NOMO-1 treated with DMSO at 0.1 percent for 48 hours (cell line): Measurements from ENCODE around the gene DUS2.
"Not testable (repeated sequence)": the region's sequence is repeated elsewhere in the genome, so short reads cannot be mapped to it uniquely, and the experiment has no call there.

Experiments
- DNase-seq: peaks from one replicate; lab custom pipeline; 2025; ENCODE audit not compliant: unreplicated experiment; lab: John Stamatoyannopoulos, UW

The DUS2 gene

GRCh38 chr16:68089067-68089466 is 66.0 kb downstream of the DUS2 start:
- no peak for DNase-seq

- DNase-seq: peak; percentile 20
These were observed 67.0 kb downstream of the DUS2 start for GRCh38 chr16:68090130-68090529.

- peak; percentile 69 for DNase-seq
These were observed 67.4 kb downstream of the DUS2 start for GRCh38 chr16:68090533-68090932.

GRCh38 chr16:68091380-68092261 is 68.5 kb downstream of the DUS2 start:
- peak; percentile 5 for DNase-seq

GRCh38 chr16:68092275-68092674 is 69.2 kb downstream of the DUS2 start:
- DNase-seq: not testable (repeated sequence)

- DNase-seq: peak; percentile 45
These were observed 70.9 kb downstream of the DUS2 start for GRCh38 chr16:68093816-68094613.

- no peak for DNase-seq
These were observed 71.5 kb downstream of the DUS2 start for GRCh38 chr16:68094614-68094934.

GRCh38 chr16:68096491-68096890 is 73.4 kb downstream of the DUS2 start:
- no peak for DNase-seq

GRCh38 chr16:68097088-68097487 is 74.0 kb downstream of the DUS2 start:
- DNase-seq: no peak

GRCh38 chr16:68097895-68098294 is 74.8 kb downstream of the DUS2 start:
- DNase-seq: no peak

GRCh38 chr16:68100488-68100887 is 77.4 kb downstream of the DUS2 start:
- no peak for DNase-seq

GRCh38 chr16:68105611-68106010 is 82.5 kb downstream of the DUS2 start:
- DNase-seq: no peak

GRCh38 chr16:68107230-68107928 is 84.3 kb downstream of the DUS2 start:
- not testable (repeated sequence) for DNase-seq

- not testable (repeated sequence) for DNase-seq
These were observed 86.1 kb downstream of the DUS2 start for GRCh38 chr16:68109156-68109555.

GRCh38 chr16:68110611-68111010 is 87.5 kb downstream of the DUS2 start:
- not testable (repeated sequence) for DNase-seq

- DNase-seq: no peak
These were observed 88.3 kb downstream of the DUS2 start for GRCh38 chr16:68111379-68111778.

- peak; percentile 19 for DNase-seq
These were observed 90.1 kb downstream of the DUS2 start for GRCh38 chr16:68113059-68113761.

GRCh38 chr16:68113765-68114240 is 90.7 kb downstream of the DUS2 start:
- no peak for DNase-seq

GRCh38 chr16:68114939-68115338 is 91.9 kb downstream of the DUS2 start:
- not testable (repeated sequence) for DNase-seq

- no peak for DNase-seq
These were observed 92.8 kb downstream of the DUS2 start for GRCh38 chr16:68115851-68116250.
